Right forelimb (tissue), 1 donor: ENCODE results near the gene SLC29A4.

Source experiments
- DNase-seq: peaks from one replicate; pipeline ENCODE4 v3.0.0-alpha.2; 2018

SLC29A4 gene

GRCh38 chr7:5332579-5332978 is 49.8 kb downstream of the SLC29A4 start:
- DNase-seq, result no peak

- DNase-seq, result no peak
Observed at GRCh38 chr7:5333121-5334045, 50.6 kb downstream of the SLC29A4 start.

- DNase-seq, result no peak
Observed at GRCh38 chr7:5334671-5335070, 51.9 kb downstream of the SLC29A4 start.

GRCh38 chr7:5337047-5337446 is 54.3 kb downstream of the SLC29A4 start:
- DNase-seq, result no peak

- no peak for DNase-seq
Observed at GRCh38 chr7:5339955-5340354, 57.2 kb downstream of the SLC29A4 start.

GRCh38 chr7:5342631-5343030 is 59.9 kb downstream of the SLC29A4 start:
- no peak for DNase-seq

- no peak for DNase-seq
Observed at GRCh38 chr7:5343884-5344283, 61.1 kb downstream of the SLC29A4 start.

GRCh38 chr7:5344342-5344741 is 61.6 kb downstream of the SLC29A4 start:
- no peak for DNase-seq

- DNase-seq, result no peak
Observed at GRCh38 chr7:5345171-5345570, 62.4 kb downstream of the SLC29A4 start.

- no peak for DNase-seq
Observed at GRCh38 chr7:5345671-5346070, 62.9 kb downstream of the SLC29A4 start.

GRCh38 chr7:5348134-5349004 is 65.6 kb downstream of the SLC29A4 start:
- no peak for DNase-seq

GRCh38 chr7:5349005-5349380 is 66.2 kb downstream of the SLC29A4 start:
- DNase-seq, result no peak

GRCh38 chr7:5349437-5350173 is 66.9 kb downstream of the SLC29A4 start:
- no peak for DNase-seq

- no peak for DNase-seq
Observed at GRCh38 chr7:5350174-5350463, 67.4 kb downstream of the SLC29A4 start.

- DNase-seq, result no peak
Observed at GRCh38 chr7:5350600-5351385, 68.0 kb downstream of the SLC29A4 start.

GRCh38 chr7:5351507-5352265 is 68.9 kb downstream of the SLC29A4 start:
- DNase-seq, result no peak

- DNase-seq, result no peak
Observed at GRCh38 chr7:5352440-5353010, 69.8 kb downstream of the SLC29A4 start.

- DNase-seq, result no peak
Observed at GRCh38 chr7:5354460-5355232, 71.9 kb downstream of the SLC29A4 start.
